Lung (tissue), 16 donors: ENCODE measurements around the gene ATXN7L3B. TPM values are rescaled to one million over a fixed set of nuclear protein-coding genes. Genes with fewer than 3 reads are reported as not detected.

ENCODE experiments used
- ATAC-seq: fragments of 200-7000 bp; cut with Tn5 transposase; one replicate; pipeline ENCODE4 v1.9.1; 2020; ENCODE audit warnings: moderate number of reproducible peaks; ENCODE audit not compliant: insufficient read depth, low FRiP score
- DNase-seq, 3 donors: peaks; one replicate each; pipeline ENCODE4 v3.0.0-alpha.2; 2013 to 2017
- H3K27ac ChIP-seq, 2 donors: one replicate each; pipeline ENCODE4 v1.5.1; 2013; ENCODE audit warnings: mild to moderate bottlenecking in 2 of 2, moderate library complexity in 2 of 2, control low read depth in 1 of 2, inconsistent platforms in 1 of 2, low read depth in 1 of 2, low read length in 1 of 2
- H3K27me3 ChIP-seq, 3 donors: one replicate each; pipeline ENCODE4 v1.5.1; 2013; ENCODE audit warnings: low read length in 2 of 3; ENCODE audit not compliant: control insufficient read depth in 3 of 3, insufficient read depth in 3 of 3
- H3K36me3 ChIP-seq, 4 donors: one replicate each; pipeline ENCODE4 v1.5.1; 2013; ENCODE audit warnings: low read length in 4 of 4, mild to moderate bottlenecking in 1 of 4, moderate library complexity in 1 of 4; ENCODE audit not compliant: control insufficient read depth in 4 of 4, insufficient read depth in 4 of 4
- H3K4me1 ChIP-seq, 5 donors: one replicate each; pipeline ENCODE4 v1.5.1; 2013; ENCODE audit warnings: low read length in 5 of 5, mild to moderate bottlenecking in 2 of 5, moderate library complexity in 1 of 5; ENCODE audit not compliant: control insufficient read depth in 5 of 5, insufficient read depth in 5 of 5
- H3K4me3 ChIP-seq: one replicate; pipeline ENCODE4 v1.5.1; 2013; ENCODE audit warnings: mild to moderate bottlenecking, control low read depth, moderate library complexity
- H3K9ac ChIP-seq, 2 donors: one replicate each; pipeline ENCODE4 v1.5.1; 2013; ENCODE audit warnings: low read length in 2 of 2, control low read depth in 1 of 2; ENCODE audit not compliant: insufficient read depth in 1 of 2
- H3K9me3 ChIP-seq, 4 donors: one replicate each; pipeline ENCODE4 v1.5.1; 2013; ENCODE audit warnings: low read length in 3 of 4, mild to moderate bottlenecking in 1 of 4, moderate library complexity in 1 of 4; ENCODE audit not compliant: control insufficient read depth in 4 of 4, insufficient read depth in 3 of 4
- CTCF ChIP-seq: IDR thresholded peaks from 2 replicates; pipeline ENCODE4 v1.5.1; 2012; ENCODE audit warnings: mild to moderate bottlenecking; ENCODE audit errors: control extremely low read depth, extremely low read depth
- WGBS, 2 donors: extraction: QIAGEN DNeasy Blood & Tissue Kit; methylation state at CpG; one replicate each; pipeline ENCODE4 v1.1.7; 2013; 5-methylcytosine and 5-hydroxymethylcytosine counted together
- long read RNA-seq, 5 donors: transcript quantifications; one replicate each; lab custom pipeline, GENCODE V29; 2026
- polyA plus RNA-seq, 2 donors: library from polyadenylated mRNA; stranded (reverse); fragments of 200-250 nt; gene quantifications; one replicate each; pipeline ENCODE4 v1.2.1, GENCODE V29; 2013
- total RNA-seq, 2 donors: library from RNA; depleted of rRNA in 1 of 2; stranded (reverse); fragments of >200 nt in 1 of 2; gene quantifications; one replicate each; pipeline ENCODE4 v1.2.1, GENCODE V29; 2014 to 2021
- donor health status: control.
- donor health status: control.
- donor health status: Bipolar disorder and iron deficiency.
- donor health status: healthy.
- donor health status: DM: yes; HTN: yes; CAD: no.

Gene ATXN7L3B
- 10 to 100 TPM; 28.6 to 40.2 TPM for total RNA-seq
- polyA plus RNA-seq, result 10 to 100 TPM in 1 of 2 donors, 1 to 10 TPM in 1; 9.8 to 15.9 TPM
- long read RNA-seq, donor 1, full-length matches to known transcripts, result 179 of 179 reads
- long read RNA-seq, donor 1, partial matches to known transcripts, result 0 of 179 reads
- long read RNA-seq, donor 1, other reads (novel, unspliced or antisense), result 0 of 179 reads
- long read RNA-seq, donor 2, full-length matches to known transcripts, result 81 of 81 reads
- long read RNA-seq, donor 2, partial matches to known transcripts, result 0 of 81 reads
- long read RNA-seq, donor 2, other reads (novel, unspliced or antisense), result 0 of 81 reads
- long read RNA-seq, donor 3, full-length matches to known transcripts, result 86 of 86 reads
- long read RNA-seq, donor 3, partial matches to known transcripts, result 0 of 86 reads
- long read RNA-seq, donor 3, other reads (novel, unspliced or antisense), result 0 of 86 reads
- long read RNA-seq, donor 4, full-length matches to known transcripts, result 106 of 106 reads
- long read RNA-seq, donor 4, partial matches to known transcripts, result 0 of 106 reads
- long read RNA-seq, donor 4, other reads (novel, unspliced or antisense), result 0 of 106 reads
- long read RNA-seq, donor 5, full-length matches to known transcripts, result 184 of 184 reads
- long read RNA-seq, donor 5, partial matches to known transcripts, result 0 of 184 reads
- long read RNA-seq, donor 5, other reads (novel, unspliced or antisense), result 0 of 184 reads

GRCh38 chr12:74537707-74538385, at the start of gene ATXN7L3B:
Gene ATXN7L3B (plus strand): TSS chr12:74537835. CDS start chr12:74538113, 278 bp downstream.
- no peaks in the 10 kb centered on the region for H3K27me3 ChIP-seq
- H3K27ac ChIP-seq, result peak within 1 kb of the TSS; percentile 95 to 96
- H3K9me3 ChIP-seq, result no peaks in the 10 kb centered on the region
- peaks cover 2 to 16% (median 12%) of the 10 kb centered on the region in 4 donors for H3K36me3 ChIP-seq
- peak within 1 kb of the TSS; percentile 78 for H3K4me3 ChIP-seq
- DNase-seq (peak; percentile 95 to 97 (median 97)), ATAC-seq (peak; percentile 100)
- WGBS, 2 donors, result 0 to 1% methylated on average over 49 of the region's 49 CpGs
- TF ChIP-seq CTCF, result no peak
- H3K4me1 ChIP-seq, result peaks cover 9 to 35% (median 16%) of the 10 kb centered on the region in 5 donors
- H3K9ac ChIP-seq, result peak within 1 kb of the TSS; percentile 99 to 100

GRCh38 chr12:74488134-74488533, 49.5 kb upstream of the ATXN7L3B start:
- no peak for TF ChIP-seq CTCF
- Histone ChIP-seq H3K9ac (no peak overlapping the region), H3K36me3 (no peaks in the 10 kb centered on the region), H3K27ac (no peak overlapping the region), H3K4me1 (no peaks in the 10 kb centered on the region), H3K9me3 (no peaks in the 10 kb centered on the region), H3K27me3 (no peaks in the 10 kb centered on the region), H3K4me3 (no peak overlapping the region)
- no peak for ATAC-seq
- WGBS, 2 donors, result 80 to 81% methylated on average over 1 of the region's 1 CpG
- DNase-seq, result no peak

GRCh38 chr12:74489543-74489942, 48.1 kb upstream of the ATXN7L3B start:
- 58 to 71% methylated on average over 2 of the region's 2 CpGs for WGBS, 2 donors
- H3K9me3 ChIP-seq, result no peaks in the 10 kb centered on the region
- no peak overlapping the region for H3K9ac ChIP-seq

More at GRCh38 chr12:74489543-74489942, 48.1 kb upstream of the ATXN7L3B start:
- ATAC-seq, result no peak
- Histone ChIP-seq H3K4me1 (no peaks in the 10 kb centered on the region), H3K36me3 (no peaks in the 10 kb centered on the region), H3K27me3 (no peaks in the 10 kb centered on the region), H3K27ac (no peak overlapping the region), H3K4me3 (no peak overlapping the region)
- DNase-seq, result no peak
- TF ChIP-seq CTCF, result no peak
